GM20431 (cell line): ENCODE measurements around the gene LHFPL5.

Experiments
- in situ Hi-C: fragments of 300-500 bp; cut with MseI, MboI; formaldehyde crosslinking; loops from one replicate; pipeline ENCODE4 v1.15.0; 2020; ENCODE audit warnings: low sequenced_read_pairs; ENCODE audit not compliant: unreplicated experiment

LHFPL5 gene

DNA sequence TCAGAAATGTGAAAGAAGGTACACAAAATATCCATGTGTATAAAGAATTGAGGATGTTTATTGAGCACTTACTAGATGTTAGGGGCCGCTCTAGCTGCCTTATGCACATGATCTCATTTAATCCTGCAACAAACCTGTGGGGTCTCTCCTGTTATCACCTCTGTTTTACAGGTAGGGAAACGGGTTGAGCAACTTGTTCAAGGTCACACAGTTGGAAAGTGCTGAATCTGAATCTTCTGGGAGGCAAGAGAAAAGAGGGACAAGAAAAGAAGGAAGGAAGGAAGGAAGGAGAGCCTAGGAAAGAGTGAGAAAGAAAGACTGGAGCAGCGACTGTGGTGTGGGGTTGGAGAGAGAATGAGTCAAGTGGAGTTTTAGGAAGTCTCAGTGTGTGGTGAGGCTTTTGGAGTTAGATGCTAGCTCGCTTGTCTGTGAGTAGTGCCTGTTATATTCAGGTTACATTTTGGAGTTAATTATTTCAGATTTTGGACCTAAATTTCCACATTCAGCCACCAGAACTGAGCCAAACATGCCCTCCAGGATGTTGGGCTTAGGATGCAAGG, 16.6 kb upstream of the LHFPL5 start:
- in situ Hi-C loops, result no loop called here

DNA sequence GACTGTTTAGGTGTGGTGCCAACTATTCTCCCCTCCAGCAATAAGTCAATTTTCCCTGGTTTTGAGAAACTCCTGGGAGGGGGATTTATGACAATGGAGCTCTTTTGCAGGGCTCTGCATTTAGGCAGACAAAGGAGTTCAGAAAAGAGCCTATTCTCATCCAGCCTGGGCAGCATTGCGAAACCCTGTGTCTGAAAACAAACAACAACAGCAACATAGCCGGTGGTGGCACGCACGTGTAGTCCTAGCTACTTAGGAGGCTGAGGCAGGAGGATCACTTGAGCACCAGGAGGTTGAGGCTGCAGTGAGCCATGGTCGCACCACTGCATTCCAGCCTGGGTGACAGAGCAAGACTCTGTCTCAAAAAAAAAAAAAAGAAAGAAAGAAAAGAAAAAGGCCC, 14.5 kb upstream of the LHFPL5 start:
- in situ Hi-C loops, result no loop called here

DNA sequence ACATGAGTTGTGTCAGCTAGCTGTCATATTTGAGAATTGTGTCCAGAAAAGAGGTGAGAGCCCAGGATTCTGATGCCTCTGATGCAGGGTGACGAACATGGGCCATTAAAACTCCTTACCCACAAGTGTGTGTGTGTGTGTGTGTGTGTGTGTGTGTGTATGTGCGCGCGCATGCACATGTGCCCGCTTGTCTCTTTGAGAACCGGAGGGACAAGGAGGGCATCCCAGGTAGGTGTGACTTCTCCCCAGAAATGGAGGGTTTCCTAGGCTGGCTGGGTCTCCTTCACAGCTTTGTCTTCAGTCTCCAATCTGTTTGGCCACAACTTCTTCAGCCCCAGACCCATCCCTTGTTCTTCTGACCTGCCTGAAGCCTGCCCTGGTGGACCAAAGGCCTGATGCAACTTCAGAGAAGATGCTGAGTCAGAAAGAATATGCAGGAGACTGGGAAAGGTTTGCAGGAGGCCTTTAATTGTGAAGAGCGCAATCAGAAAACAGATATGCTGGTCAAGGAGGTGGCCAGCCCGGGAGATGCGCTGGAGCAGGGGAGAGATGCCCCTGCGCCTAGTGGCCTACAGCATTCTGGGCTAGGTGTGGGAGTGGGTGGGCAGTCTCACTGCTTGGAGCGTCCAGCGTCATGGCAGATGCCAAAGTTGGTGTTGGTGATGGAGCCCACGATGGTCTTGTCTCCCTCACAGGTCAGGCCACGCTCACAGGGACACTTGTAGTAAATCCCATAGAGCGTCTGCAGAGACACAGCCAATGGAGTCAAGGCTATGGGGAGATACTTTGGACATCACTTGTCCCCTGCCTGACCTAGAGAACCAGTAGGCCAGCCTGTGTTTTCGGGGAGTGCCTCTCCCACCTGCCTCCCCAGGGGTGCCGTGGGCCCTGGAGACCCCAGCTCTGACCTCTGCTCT, 10.4 kb upstream of the LHFPL5 start:
- in situ Hi-C loops, result no loop called here

DNA sequence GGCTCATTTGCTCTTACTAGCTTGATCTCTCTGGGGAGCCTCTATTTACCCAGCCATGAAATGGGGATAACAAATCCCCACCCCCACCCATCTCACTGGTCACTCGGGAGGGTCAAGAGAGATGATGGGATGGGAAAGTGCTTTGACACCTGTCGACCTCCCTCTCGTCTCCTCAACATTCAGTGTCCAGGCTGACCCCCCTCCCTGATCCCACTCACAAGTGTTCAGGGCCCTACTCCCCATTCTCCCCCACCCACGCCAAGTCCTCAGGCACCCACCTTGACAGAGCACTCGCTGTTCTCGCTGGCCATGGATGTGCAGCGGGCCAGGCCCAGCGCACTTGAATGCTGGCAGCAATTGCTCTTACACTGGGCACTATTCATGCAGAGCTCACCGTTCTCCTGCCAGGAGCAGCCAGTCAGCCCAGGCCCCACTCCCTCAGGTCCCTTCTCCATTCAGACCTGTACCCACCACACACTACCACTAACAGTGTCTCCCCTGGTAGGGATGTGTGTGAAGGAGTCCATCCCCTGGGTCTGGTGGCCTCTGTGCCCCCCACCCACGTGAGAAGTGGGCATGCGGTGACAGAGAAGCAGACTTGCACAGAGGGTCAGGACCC, 9.6 kb upstream of the LHFPL5 start:
- in situ Hi-C loops, result no loop called here

DNA sequence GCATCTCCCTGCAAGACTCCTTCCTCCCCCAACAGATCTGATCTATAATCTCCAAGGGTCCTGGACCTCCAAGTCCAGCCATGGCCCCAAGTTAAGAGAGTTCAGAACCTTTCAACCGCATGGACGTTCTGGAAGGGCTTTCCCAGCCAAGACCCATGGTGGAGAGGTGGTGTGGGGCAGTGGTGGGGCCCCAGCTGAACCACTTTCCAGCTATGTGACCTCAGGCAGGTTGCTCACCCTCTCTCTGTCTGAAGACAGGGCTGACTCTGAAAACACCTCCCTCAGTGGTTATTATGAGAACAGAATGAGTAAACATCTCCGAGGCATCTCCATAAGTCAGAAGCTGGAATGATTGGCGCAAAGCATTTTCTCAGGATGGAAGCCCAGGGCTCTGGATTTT, 8.9 kb upstream of the LHFPL5 start:
- in situ Hi-C loops, result no loop called here

DNA sequence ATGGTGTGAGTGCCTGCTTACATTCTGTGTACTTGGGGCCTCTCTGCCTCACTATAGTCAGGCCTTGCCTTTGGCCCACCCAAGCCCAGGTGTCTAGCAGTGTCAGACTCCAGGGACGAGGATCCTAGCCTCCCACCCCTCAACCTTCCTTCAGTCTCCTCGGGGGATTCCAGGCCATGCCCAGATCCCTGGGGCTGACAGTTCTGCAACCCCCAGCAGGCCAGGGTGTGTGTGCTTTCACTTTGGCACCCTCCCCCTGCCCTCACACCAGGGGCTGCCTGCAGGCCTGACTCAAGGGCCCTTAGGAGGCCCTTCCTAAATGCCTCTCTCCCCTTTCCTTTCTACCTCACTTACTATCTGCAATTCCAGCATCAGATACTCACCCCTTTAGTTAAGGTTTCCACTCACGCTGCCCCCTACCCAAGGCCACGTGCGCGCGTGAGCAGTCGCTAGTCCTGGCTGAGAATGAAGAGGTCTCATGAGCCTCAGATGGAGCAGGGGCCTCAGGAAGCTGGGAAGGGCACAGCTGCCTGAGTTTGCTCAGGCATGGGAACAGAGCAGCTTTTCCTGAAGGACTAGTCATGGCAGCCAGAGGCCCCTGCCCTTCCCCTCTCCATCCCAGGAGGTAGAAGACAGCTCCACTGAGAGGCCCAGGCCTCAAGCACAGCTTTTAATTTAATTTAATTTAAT, 7.2 kb upstream of the LHFPL5 start:
- in situ Hi-C loops, result no loop called here

DNA sequence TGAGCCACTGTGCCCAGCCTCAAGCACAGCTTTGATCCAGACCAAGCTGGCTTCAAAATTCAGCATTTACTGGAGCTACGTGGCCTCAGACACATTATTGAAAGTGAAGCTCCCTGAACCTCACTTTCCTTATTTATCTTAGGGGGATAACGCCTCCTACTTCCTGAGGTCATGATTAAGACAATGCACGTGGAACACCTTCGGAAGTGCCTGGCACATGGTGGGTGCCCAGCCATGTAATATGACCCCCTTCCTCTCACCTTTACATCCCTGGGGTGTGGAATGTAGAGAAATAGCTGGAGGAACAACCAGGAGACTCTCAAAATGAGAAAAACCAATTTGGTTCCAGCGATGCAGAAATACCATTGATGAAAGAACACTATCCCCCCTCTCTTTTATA, 6.4 kb upstream of the LHFPL5 start:
- in situ Hi-C loops, result no loop called here

DNA sequence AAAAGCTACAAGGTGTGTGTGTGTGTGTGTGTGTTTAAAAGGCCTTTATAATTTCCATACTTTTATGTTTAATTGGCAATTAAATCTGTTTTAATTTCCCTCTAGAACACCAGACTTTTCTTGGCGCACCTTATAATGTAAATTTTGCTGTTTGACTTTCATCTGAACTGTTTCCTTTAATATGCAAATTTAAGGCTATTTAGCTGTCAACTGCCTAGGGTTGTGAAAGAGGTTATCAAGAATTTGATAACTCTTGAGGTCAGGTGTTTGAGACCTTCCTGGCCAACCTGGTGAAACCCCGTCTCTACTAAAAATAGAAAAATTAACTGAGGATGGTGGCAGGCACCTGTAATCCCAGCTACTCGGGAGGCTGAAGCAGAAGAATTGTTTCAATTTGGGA, 4.0 kb upstream of the LHFPL5 start:
- in situ Hi-C loops, result no loop called here

DNA sequence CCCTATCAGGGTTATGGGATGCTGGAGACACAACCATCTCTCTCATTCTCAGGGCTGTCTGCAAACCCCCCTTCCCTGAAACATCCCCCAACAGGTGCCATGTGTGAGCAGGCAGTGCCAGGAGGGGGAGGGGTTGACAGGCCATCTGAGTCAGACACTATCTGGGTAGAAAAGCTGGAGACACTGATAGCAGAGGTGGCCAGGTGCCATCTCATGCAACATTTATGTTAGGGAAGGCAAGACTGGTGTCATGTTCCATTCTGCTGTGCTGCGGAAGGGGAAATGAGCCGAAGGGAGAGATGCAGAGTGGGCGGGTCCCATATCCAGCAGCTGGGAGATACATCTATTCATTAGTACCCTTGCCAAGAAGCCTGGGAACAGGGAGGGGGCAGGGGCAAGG, 3.5 kb downstream of the LHFPL5 start:
- in situ Hi-C loops, result no loop called here

DNA sequence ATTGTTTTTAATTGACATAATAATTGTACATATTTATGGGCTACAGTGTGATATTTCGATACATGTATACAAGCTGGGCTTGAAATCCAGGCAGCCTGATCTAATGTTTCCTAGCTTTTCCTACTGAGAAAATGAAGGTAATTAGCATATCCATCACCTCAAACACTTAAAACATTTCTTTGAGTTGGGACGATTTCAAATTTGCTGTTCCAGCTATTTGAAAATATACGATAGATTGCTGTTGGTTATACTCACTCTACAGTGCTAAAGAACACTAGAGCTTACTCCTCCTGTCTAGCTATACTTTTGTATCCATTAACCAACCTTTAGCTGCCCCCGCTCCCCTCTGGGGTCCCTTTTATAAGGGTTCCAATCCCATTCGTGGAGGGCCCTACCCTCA, 4.7 kb downstream of the LHFPL5 start:
- in situ Hi-C loops, result no loop called here

DNA sequence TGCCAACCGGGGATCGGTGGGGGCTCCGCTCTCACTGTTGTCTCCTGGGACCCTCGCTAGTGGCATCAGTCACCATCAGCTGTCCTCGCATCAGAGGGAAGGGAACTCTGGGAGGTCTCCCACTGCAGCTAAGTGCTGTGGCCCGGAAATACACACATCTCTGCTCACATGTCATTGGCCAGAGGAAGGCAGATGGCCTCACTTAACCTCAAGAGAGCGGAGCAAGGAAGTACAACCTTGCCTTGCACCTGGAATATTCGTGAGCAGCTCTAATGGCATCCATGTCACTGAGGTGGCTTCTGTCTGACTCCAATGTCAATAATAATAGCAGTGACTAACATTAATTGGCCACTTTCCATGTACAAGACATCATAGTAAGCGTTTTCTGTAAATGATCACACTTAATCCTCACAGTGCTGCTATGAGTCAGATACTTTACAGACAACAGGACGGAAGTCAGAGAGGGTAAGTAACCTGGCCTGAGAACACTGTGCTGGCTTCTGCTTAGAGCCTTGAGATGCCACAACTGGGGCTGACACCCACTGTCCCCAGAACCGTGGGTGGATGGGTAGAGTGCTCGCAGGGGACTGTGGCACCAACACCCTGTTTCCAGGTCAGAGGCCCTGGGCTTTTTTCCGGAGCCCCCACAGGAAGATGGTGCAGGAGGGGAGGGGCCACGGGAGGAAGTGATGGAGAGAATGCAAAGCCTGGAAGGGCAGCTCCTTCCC, 6.0 kb downstream of the LHFPL5 start:
- in situ Hi-C loops, result no loop called here

DNA sequence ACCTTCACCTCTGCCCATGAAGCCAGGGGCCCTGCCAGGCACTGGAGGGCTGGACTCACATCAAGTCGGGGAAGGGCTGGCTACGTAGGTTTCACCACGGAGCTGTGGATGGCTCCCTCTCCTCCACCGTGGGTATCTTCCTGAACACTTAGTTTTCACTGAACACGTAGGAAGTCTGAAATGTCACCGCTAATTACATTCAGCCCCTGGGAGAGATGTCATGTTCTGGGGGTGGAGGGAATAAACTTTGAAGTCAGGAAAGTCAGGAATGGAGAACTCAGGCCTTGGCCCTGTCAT, 6.5 kb downstream of the LHFPL5 start:
- in situ Hi-C loops, result no loop called here

DNA sequence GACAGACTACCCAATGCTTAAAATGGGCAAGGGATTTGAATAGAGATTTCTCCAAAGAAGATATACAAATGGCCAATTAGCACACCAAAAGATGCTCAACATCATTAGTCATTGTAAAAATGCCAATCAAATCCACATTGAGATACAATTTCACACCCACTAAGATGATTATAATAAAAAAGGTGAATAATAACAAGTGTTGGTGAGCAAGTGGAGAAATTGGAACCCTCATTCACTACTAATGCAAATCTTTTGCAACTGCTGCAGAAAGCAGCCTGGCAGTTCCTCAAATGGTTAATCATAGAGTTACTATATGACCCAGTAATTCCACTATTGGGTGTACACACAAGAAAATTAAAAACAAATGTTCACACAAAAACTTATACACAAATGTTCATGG, 12.4 kb downstream of the LHFPL5 start:
- in situ Hi-C loops, result no loop called here

DNA sequence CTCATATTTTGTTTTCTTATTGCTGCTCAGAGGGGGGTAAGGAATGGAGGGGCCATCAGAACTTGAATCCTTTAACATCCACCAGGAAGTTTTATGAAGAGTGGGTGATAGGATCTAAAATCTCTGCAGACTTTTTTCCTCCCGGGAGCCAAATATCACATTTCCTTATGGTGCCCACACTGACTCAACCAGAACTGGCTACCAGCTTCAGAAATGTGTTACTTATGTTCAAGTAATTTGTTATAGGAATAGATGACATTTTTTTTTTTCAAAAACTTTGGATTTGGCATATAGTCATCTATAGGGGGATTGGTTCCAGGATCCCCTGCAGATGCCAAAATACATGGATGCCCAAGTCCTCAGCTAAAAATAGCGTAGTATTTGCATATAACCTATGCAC, 18.4 kb downstream of the LHFPL5 start:
- in situ Hi-C loops, result no loop called here

DNA sequence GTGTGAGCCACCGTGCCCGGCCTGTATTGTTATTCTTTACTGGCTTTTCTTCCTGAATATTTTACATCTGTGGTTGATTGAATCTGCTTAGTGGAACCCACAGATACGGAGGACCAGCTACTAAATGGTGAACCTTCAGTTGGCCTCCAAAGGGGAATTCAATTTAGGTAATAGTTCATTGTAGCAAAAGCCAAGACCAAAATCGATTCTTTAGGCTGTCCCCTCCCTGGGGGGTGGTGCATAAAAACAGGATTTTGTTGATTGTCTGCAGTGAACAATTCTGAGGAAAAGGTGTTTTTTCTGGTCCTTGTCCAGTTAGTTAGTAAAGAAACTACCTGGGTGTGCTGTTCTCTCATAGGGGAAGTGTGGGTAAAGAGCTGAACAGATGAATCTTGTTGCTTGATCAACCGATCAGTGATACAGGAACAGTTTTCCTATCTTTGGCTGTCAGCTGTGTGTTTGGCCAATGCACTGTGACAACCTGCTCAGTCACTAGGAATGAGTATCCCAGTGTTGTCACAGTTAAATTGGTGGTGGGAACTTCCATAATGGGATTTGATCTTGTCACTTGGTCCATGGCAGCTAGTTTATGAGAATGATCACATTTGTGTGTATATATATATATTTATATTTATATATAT, 19.5 kb downstream of the LHFPL5 start:
- in situ Hi-C loops, result no loop called here

DNA sequence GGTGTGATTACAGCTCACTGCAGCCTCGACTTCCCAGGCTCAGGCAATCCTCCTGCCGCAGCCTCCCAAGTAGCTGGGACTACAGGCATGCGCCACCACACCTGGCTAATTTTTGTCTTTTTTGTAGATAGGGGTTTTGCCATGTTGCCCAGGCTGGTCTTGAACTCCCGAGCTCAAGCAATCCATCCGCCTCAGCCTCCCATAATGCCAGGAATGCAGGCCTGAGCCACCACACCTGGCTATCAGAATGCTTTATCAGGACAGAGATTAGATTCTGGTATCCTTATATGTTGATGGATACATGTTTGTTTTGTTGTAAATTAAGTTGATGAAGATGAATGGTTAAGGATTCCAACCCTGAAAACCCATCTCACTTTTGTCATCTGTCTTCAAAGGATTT, 24.2 kb downstream of the LHFPL5 start:
- in situ Hi-C loops, result no loop called here

DNA sequence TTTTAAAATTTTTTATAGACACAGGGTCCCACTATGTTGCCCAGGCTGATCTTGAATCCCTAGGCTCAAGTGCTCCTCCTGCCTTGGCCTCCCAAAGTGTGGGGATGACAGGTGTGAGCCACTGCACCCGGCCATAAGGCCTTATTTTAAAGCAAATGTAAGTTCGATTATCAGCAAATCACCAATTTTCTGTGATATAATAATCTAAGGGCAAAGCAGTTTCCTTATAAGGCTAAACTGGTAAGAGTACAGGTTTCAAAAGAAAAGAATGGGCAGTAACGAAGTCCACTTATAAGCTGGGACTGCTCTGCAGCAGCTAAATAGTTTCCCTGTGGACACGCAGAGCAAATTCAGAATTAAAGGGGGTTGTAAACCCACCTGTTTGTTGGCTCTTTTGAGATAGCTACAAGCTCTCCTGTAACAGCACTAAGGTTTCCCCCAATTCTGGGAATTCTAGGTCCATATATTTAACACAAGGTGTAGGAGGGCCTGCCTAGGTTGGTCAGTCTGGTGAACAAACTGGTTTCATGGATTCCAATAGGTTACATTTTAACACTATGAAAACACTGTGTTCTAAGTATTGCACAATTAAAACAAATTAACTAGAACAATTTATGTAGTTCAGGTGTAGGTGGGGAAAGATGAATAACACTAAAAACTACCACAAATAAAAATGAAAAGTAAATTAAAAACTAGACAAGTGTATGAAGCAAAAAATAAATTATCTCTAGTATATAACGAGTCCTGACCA, 26.3 kb downstream of the LHFPL5 start:
- in situ Hi-C loops, result no loop called here

DNA sequence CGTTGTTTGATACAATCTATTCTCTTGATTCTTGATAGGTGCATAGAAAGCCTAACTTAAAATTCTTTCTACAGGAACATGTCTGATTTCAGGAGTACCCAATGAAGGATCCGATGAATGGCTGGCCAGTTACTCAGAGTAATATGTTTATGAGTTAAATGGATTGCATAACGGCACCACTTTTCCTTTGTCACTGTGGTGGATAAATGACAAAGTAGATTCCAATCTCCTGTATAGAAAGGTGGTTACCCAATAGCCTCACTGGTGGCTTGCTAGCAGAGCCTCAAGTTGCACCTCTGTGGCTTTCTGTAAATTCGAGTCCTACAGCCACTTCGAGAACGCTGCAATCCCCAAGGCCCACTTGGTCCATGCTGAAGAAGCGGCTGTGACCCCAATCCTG, 28.4 kb downstream of the LHFPL5 start:
- in situ Hi-C loops, result no loop called here

DNA sequence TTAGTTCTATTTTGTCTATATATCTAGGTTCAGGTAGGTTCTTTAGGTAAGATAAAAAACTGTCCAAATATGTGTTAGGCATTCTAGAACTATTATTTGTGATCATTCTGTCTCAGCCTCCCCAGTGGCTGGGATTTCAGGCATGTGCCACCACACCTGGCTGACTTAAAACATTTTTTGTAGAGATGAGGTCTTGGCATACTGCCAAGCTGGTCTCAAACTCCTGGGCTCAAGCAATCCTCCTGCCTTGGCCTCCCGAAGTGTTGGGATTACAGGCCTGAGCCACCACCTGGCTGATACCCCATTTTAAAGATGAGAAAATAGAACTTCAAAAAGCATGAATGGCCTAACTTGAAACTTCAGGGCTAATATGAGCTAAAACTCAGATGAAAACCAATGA, 33.9 kb downstream of the LHFPL5 start:
- in situ Hi-C loops, result no loop called here
